A549 (cell line): ENCODE results near the gene MED13L. TPM values are rescaled to one million over a fixed set of nuclear protein-coding genes. Genes with fewer than 3 reads are reported as not detected.

Experiments used
- ATAC-seq, 2 experiments: fragments of 200-7000 bp in 1 of 2; fragments of >200 bp in 1 of 2; cut with Nextera tagmentation in 1 of 2; cut with Tn5 transposase in 1 of 2; 3 replicates each; pipeline versions ENCODE4 v1.8.0 to v1.9.1; 2018 to 2020; ENCODE audit warnings: mild to moderate bottlenecking in 1 of 2, moderate library complexity in 1 of 2
- CTCF ChIA-PET: fragments of 300-600 bp; sonication (Branson Sonifier 250); formaldehyde crosslinking; extraction: SDS; loops from one replicate; lab custom pipeline; 2021; ENCODE audit warnings: antibody characterized with exemption, inconsistent platforms; lab: Yijun Ruan, JAX
- POLR2A ChIA-PET: fragments of 350-600 bp; formaldehyde crosslinking; extraction: SDS; loops from one replicate; lab custom pipeline; 2021; ENCODE audit warnings: antibody characterized with exemption, inconsistent platforms; lab: Yijun Ruan, JAX
- DNase-seq, 2 experiments: peaks; one replicate each; pipeline versions ENCODE4 v3.0.0 to v3.0.0-alpha.2; 2011 to 2016; ENCODE audit warnings: low read depth in 1 of 2, low spot score in 1 of 2
- FAIRE-seq: peaks from 2 replicates; lab custom pipeline; 2011; peaks lifted over from hg19 to GRCh38; lab: Jason Lieb, UNC
- H3K27ac ChIP-seq, 2 experiments: fragments of >200 bp; sonication (Bioruptor Twin); formaldehyde crosslinking; 3 replicates each; pipeline ENCODE4 v1.5.1; 2016 to 2017
- H3K4me1 ChIP-seq: fragments of >200 bp; sonication (Bioruptor Twin); formaldehyde crosslinking; 3 replicates; pipeline ENCODE4 v1.6.1; 2016
- H3K4me2 ChIP-seq: fragments of >200 bp; sonication (Bioruptor Twin); formaldehyde crosslinking; 3 replicates; pipeline ENCODE4 v1.6.1; 2016
- H3K4me3 ChIP-seq: fragments of >200 bp; sonication (Bioruptor Twin); formaldehyde crosslinking; 3 replicates; pipeline ENCODE4 v1.5.1; 2016
- H3K9me3 ChIP-seq: fragments of >200 bp; sonication (Bioruptor Twin); formaldehyde crosslinking; 3 replicates; pipeline ENCODE4 v1.6.1; 2016
- CBX2 ChIP-seq: fragments of 200-600 bp; sonication (generic); IDR thresholded peaks from 2 replicates; pipeline ENCODE4 v1.6.1; 2016; ENCODE audit warnings: low read depth, mild to moderate bottlenecking, borderline replicate concordance
- GATA3 ChIP-seq: IDR thresholded peaks from 2 replicates; pipeline ENCODE4 v1.6.1; 2012; ENCODE audit warnings: borderline replicate concordance
- HOXA7 ChIP-seq: fragments of 250-450 bp; sonication (Bioruptor Pico); IDR thresholded peaks from 2 replicates; pipeline ENCODE4 v1.5.0; 2020; ENCODE audit warnings: mild to moderate bottlenecking, moderate library complexity
- HOXB13 ChIP-seq: fragments of 250-450 bp; sonication (Bioruptor Pico); IDR thresholded peaks from 2 replicates; pipeline ENCODE4 v1.5.0; 2020; ENCODE audit warnings: low read depth, mild to moderate bottlenecking, moderate library complexity
- KDM1A ChIP-seq: fragments of 200-600 bp; sonication (generic); IDR thresholded peaks from 2 replicates; pipeline ENCODE4 v1.6.1; 2016; ENCODE audit warnings: low read depth, mild to moderate bottlenecking
- MAFK ChIP-seq: fragments of 450-650 bp; IDR thresholded peaks from 2 replicates; pipeline ENCODE4 v1.6.1; 2014; ENCODE audit not compliant: partially characterized antibody
- MYC ChIP-seq: IDR thresholded peaks from 2 replicates; pipeline ENCODE4 v1.6.1; 2012; ENCODE audit warnings: mild to moderate bottlenecking, inconsistent platforms, low read length, improper control_type of control experiment, borderline replicate concordance
- POLR2A ChIP-seq: IDR thresholded peaks from 2 replicates; pipeline ENCODE4 v1.6.1; 2012; ENCODE audit warnings: mild to moderate bottlenecking, low read length
- RAD21 ChIP-seq, 2 experiments: fragments of >200 bp in 1 of 2; sonication (Bioruptor Twin) in 1 of 2; formaldehyde crosslinking in 1 of 2; IDR thresholded peaks in 1 of 2; conservative IDR thresholded peaks in 1 of 2; 2 replicates in 1 of 2; 3 replicates in 1 of 2; pipeline ENCODE4 v1.6.1; 2012 to 2018; ENCODE audit warnings: inconsistent platforms in 1 of 2
- SMC3 ChIP-seq: fragments of >200 bp; sonication (Bioruptor Twin); formaldehyde crosslinking; IDR thresholded peaks from 3 replicates; pipeline ENCODE4 v1.6.1; 2018; ENCODE audit warnings: inconsistent platforms
- SREBF2 ChIP-seq: fragments of 450-650 bp; IDR thresholded peaks from 2 replicates; pipeline ENCODE4 v1.6.1; 2014; ENCODE audit warnings: mild to moderate bottlenecking, moderate library complexity
- WGBS: methylation state at CpG from one replicate; pipeline ENCODE4 v1.1.6; 2017; ENCODE audit errors: missing lambda C conversion rate; 5-methylcytosine and 5-hydroxymethylcytosine counted together
- polyA plus RNA-seq, 4 experiments: library from polyadenylated mRNA; depleted of rRNA in 3 of 4; stranded (reverse); fragments of >200 nt; fragmentation: RNase III in 1 of 4; extraction: RNeasy Plus Mini Kit Qiagen cat#74134 plus additional on column Dnase treatment in 1 of 4; gene quantifications; 2 replicates in 3 of 4; 3 replicates in 1 of 4; pipeline ENCODE4 v1.2.3, GENCODE V29; 2011 to 2017
- TF ChIP-seq, protein P1 (sequence below): fragments of >200 bp; sonication (Bioruptor Twin); formaldehyde crosslinking; IDR thresholded peaks from 3 replicates; pipeline ENCODE4 v1.5.1; 2016
- TF ChIP-seq, protein P2 (sequence below): fragments of >200 bp; sonication (Bioruptor Twin); formaldehyde crosslinking; IDR thresholded peaks from 3 replicates; pipeline ENCODE4 v1.6.1; 2016
- TF ChIP-seq, protein P3 (sequence below): fragments of 250-450 bp; sonication (Bioruptor Pico); IDR thresholded peaks from 2 replicates; pipeline ENCODE4 v1.5.0; 2021; ENCODE audit warnings: mild to moderate bottlenecking, moderate library complexity, borderline replicate concordance
- TF ChIP-seq, protein P4 (sequence below): fragments of >200 bp; sonication (Bioruptor Twin); formaldehyde crosslinking; IDR thresholded peaks from 2 replicates; pipeline ENCODE4 v1.6.1; 2016

Gene MED13L
- polyA plus RNA-seq, 2 of the 4 experiments (the other 2 are of a cell fraction): 23.2 to 134 TPM

DNA sequence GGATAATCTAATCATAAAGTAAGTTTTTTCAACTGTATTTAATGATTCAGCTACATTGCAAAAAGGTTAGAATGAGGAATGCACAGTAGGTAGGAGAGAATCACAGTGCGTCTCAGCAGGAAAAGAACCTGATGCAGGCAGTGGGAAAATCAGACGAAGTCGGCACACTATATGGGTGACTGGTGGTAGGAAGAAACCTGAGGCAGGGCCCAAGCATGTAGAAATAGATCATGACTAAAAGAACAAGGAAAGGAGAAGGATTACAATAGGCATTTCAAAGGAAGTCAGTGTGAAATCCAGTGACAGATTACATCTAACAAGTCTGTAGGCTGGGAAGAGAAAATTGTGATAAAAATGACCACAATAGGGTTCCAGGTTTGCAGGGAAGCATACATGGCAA lies 267.0 kb downstream of the MED13L start:
- POLR2A ChIA-PET: no interaction called here
- H3K4me3 ChIP-seq: no peak overlapping the region
- TF ChIP-seq, protein P1, sequence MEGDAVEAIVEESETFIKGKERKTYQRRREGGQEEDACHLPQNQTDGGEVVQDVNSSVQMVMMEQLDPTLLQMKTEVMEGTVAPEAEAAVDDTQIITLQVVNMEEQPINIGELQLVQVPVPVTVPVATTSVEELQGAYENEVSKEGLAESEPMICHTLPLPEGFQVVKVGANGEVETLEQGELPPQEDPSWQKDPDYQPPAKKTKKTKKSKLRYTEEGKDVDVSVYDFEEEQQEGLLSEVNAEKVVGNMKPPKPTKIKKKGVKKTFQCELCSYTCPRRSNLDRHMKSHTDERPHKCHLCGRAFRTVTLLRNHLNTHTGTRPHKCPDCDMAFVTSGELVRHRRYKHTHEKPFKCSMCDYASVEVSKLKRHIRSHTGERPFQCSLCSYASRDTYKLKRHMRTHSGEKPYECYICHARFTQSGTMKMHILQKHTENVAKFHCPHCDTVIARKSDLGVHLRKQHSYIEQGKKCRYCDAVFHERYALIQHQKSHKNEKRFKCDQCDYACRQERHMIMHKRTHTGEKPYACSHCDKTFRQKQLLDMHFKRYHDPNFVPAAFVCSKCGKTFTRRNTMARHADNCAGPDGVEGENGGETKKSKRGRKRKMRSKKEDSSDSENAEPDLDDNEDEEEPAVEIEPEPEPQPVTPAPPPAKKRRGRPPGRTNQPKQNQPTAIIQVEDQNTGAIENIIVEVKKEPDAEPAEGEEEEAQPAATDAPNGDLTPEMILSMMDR: no peak
- no peak for TF ChIP-seq GATA3
- TF ChIP-seq SMC3: no peak
- TF ChIP-seq, protein P2, sequence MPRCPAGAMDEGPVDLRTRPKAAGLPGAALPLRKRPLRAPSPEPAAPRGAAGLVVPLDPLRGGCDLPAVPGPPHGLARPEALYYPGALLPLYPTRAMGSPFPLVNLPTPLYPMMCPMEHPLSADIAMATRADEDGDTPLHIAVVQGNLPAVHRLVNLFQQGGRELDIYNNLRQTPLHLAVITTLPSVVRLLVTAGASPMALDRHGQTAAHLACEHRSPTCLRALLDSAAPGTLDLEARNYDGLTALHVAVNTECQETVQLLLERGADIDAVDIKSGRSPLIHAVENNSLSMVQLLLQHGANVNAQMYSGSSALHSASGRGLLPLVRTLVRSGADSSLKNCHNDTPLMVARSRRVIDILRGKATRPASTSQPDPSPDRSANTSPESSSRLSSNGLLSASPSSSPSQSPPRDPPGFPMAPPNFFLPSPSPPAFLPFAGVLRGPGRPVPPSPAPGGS: no peak
- TF ChIP-seq HOXA7 (CRISPR knock-in tag): no peak
- TF ChIP-seq, protein P3, sequence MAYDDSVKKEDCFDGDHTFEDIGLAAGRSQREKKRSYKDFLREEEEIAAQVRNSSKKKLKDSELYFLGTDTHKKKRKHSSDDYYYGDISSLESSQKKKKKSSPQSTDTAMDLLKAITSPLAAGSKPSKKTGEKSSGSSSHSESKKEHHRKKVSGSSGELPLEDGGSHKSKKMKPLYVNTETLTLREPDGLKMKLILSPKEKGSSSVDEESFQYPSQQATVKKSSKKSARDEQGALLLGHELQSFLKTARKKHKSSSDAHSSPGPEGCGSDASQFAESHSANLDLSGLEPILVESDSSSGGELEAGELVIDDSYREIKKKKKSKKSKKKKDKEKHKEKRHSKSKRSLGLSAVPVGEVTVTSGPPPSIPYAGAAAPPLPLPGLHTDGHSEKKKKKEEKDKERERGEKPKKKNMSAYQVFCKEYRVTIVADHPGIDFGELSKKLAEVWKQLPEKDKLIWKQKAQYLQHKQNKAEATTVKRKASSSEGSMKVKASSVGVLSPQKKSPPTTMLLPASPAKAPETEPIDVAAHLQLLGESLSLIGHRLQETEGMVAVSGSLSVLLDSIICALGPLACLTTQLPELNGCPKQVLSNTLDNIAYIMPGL (CRISPR knock-in tag): no peak
- WGBS: 94% methylated on average over 3 of the region's 3 CpGs
- no peak overlapping the region for H3K27ac ChIP-seq
- H3K9me3 ChIP-seq: no peaks in the 10 kb centered on the region
- FAIRE-seq (no peak), ATAC-seq (no peak), DNase-seq (no peak)
- H3K4me2 ChIP-seq: no peak overlapping the region
- peaks cover 5% of the 10 kb centered on the region; the same call in 1 of the 3 replicates for H3K4me1 ChIP-seq
- CTCF ChIA-PET: interaction anchor here (0.6 to 2.2 kb wide), 2 partner anchors 43 to 226 kb away, joined by 3 to 8 read pairs; no protein-coding TSS in a partner anchor

DNA sequence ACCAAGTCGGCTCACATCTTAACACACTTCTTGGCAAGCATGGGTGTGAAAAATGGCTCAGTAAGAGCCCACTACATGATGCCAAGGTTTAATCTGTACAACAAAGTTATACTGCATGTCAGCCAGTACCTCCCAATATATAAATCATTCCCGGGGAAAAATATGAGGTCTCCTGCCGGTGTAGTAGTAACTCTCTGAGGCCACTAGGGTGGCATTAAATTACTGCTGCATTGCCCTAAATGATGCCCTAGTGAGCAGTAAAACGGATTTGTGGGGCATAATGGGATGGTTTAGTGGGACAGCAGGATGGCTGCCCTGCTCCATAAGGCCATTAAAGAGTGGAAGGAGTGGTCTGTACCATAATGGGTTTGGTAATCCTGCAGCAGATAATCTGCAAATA lies 267.7 kb downstream of the MED13L start:
- FAIRE-seq (peak; percentile 7), ATAC-seq (peak; percentile 71 to 85), DNase-seq (peak; percentile 16 to 34)
- H3K9me3 ChIP-seq: no peaks in the 10 kb centered on the region
- H3K27ac ChIP-seq: no peak overlapping the region
- ChIA-PET CTCF (interaction anchor here (0.6 to 2.2 kb wide), 2 partner anchors 44 to 227 kb away, joined by 3 to 8 read pairs; no protein-coding TSS in a partner anchor), POLR2A (no interaction called here)
- TF ChIP-seq, protein P4, sequence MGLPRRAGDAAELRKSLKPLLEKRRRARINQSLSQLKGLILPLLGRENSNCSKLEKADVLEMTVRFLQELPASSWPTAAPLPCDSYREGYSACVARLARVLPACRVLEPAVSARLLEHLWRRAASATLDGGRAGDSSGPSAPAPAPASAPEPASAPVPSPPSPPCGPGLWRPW: no peak
- no peak for TF ChIP-seq POLR2A
- no peak for TF ChIP-seq CBX2
- TF ChIP-seq, protein P2: no peak
- no peak for TF ChIP-seq MYC
- TF ChIP-seq RAD21 (conservative IDR thresholded peaks at IDR 0.05 in 1 of 2, IDR thresholded peaks at IDR 0.05 in 1 of 2): 0 out of 5 replicates have a peak, but pooled peaks of 1 of the 2 experiments have one; percentile 13
- TF ChIP-seq KDM1A: no peak
- WGBS: 73% methylated on average over 4 of the region's 4 CpGs
- H3K4me2 ChIP-seq: no peak overlapping the region
- no peak overlapping the region for H3K4me3 ChIP-seq
- peaks cover 5% of the 10 kb centered on the region; the same call in 1 of the 3 replicates for H3K4me1 ChIP-seq

DNA sequence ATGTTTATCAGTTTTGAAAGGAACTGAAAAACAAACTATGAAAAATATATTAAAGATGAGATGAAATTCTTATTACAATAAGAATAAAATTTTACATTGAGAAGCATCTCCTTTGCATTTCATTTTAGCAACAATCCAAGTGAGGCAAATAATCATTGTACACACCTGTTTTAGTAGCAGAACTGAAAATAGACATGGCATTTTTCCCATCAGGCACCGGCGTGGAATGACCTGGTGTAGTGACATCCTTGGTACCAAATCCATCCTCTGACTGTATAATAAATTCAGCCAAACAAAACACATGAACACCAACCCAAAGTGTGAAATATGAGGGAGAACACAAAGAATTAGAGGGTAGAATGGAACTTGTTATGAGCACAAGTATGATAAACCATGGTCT lies 271.4 kb downstream of the MED13L start:
- no peak overlapping the region for H3K27ac ChIP-seq
- CTCF ChIA-PET: interaction anchor here (1.9 kb wide), 1 partner anchor 9 kb away, joined by 7 read pairs; no protein-coding TSS in a partner anchor
- no peak for FAIRE-seq
- DNase-seq: no peak
- no peak overlapping the region for H3K4me3 ChIP-seq
- H3K9me3 ChIP-seq: no peaks in the 10 kb centered on the region
- WGBS: 97% methylated on average over 2 of the region's 2 CpGs
- no peak overlapping the region for H3K4me2 ChIP-seq
- TF ChIP-seq SREBF2: no peak
- TF ChIP-seq HOXB13: no peak
- TF ChIP-seq MAFK: no peak
- POLR2A ChIA-PET: no interaction called here
- no peak for ATAC-seq
- H3K4me1 ChIP-seq: no peaks in the 10 kb centered on the region
